ENCODE data around the gene KCNA1. TPM values are rescaled to one million over a fixed set of nuclear protein-coding genes. Genes with fewer than 3 reads are reported as not detected.

Gene KCNA1
- total and polyA plus RNA-seq, 9 donors: 0.01 to 0.25 (median 0.20) TPM; not detected in 4

DNA sequence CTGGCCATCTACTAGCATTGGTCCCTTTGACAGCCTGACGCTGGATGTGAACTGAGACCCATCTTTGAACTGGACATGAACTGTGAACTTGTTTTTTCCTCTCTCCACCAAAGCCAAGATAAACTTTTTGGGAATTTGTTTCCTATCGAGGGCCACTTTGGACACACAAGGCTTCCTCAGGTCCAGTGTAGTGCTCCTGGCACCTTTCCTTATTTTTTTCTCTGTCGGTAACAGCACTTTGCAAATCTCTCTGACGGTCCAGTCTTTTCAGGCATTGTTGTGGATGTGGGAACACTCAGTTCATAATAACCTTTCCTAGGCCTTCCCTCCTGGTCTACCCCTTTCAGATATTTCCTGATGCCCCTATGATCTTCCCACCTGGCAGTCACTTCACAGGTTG, 5.0 kb downstream of the KCNA1 start:
- H3K9me3 ChIP-seq: peaks cover 0 to 9% of the 10 kb centered on the region in 2 donors
- intact Hi-C loops (cut with DNase I): no loop called here
- no peak for TF ChIP-seq POLR2A (IDR thresholded peaks at IDR 0.05)
- TF ChIP-seq EP300 (IDR thresholded peaks at IDR 0.05): no peak
- no peak for TF ChIP-seq CTCF (IDR thresholded peaks at IDR 0.05)
- peaks cover 4% of the 10 kb centered on the region for H3K4me1 ChIP-seq (ENCODE audit: insufficient read depth)
- no peak for DNase-seq
- H3K36me3 ChIP-seq: no peaks in the 10 kb centered on the region
- H3K27ac ChIP-seq: no peak overlapping the region
- H3K27me3 ChIP-seq: no peaks in the 10 kb centered on the region
- 78 to 82% (median 79%) methylated on average over 4 of the region's 4 CpGs for WGBS, 3 donors
- H3K4me3 ChIP-seq: no peak overlapping the region

GRCh38 chr12:4915752-4916151, 6.0 kb downstream of the KCNA1 start:
- Histone ChIP-seq H3K9me3 (peaks cover 0 to 9% of the 10 kb centered on the region in 2 donors), H3K27me3 (no peaks in the 10 kb centered on the region), H3K4me1 (ENCODE audit: insufficient read depth) (no peaks in the 10 kb centered on the region), H3K36me3 (no peaks in the 10 kb centered on the region), H3K27ac (no peak overlapping the region), H3K4me3 (no peak overlapping the region)
- intact Hi-C loops (cut with DNase I): no loop called here
- no peak for TF ChIP-seq POLR2A (IDR thresholded peaks at IDR 0.05)
- no peak for TF ChIP-seq CTCF (IDR thresholded peaks at IDR 0.05)
- TF ChIP-seq EP300 (IDR thresholded peaks at IDR 0.05): no peak
- no peak for DNase-seq
- 76 to 88% (median 80%) methylated on average over 4 of the region's 4 CpGs for WGBS, 3 donors

DNA sequence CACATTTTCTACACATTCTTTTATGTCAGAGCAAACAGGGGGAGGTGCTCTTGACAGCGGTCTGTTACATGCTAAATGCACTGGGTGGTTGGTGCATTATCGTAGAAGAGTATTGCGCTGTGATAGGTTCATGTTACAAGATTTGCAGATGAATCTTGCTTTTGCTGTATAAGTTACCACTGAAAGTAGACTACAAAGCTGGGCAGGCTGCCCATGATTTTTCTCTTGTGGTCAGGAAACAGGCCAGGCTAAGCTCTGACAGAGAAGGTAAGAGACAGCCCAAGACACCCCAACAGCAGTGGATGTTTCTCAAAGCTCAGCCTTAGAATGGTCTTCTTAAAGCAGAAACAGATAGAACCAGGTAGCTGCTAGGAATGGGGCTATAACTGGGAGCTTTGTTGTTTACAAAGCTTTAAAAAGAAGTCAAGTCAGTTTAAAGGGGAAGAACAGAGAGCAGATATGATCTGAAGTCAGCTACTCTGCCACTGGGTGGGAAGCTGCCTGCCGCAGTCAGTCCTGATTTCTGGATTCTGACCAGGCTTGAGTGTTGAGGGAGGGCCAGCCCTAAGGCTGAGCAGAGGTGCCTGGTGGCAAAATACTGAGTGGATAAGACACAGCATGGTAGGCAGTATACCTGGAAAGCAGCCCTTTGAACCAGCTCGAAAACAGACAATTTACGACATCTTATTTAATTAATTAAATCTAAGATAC, 9.4 kb downstream of the KCNA1 start:
- H3K27ac ChIP-seq: no peak overlapping the region
- no peak for DNase-seq

DNA sequence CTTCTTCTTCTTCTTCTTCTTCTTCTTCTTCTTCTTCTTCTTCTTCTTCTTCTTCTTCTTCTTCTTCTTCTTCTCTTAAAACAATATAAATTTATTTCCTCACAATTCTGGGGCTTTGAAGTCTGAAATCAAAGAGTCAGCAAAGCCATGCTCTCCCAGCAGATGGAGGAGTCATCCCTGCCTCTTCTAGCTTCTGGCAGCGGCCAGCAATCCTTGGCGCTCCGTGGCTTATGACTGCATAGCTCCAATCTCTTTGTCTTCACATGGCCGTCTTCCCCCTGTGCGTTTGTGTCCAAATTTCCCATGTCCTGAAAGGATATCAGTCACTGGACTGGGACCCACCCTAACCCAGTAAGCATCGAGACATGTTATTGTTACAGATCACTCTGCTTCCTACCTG, 22.9 kb downstream of the KCNA1 start:
- intact Hi-C loops (cut with DNase I): no loop called here
- no peaks in the 10 kb centered on the region for H3K27me3 ChIP-seq
- 77 to 88% (median 78%) methylated on average over 6 of the region's 6 CpGs for WGBS, 3 donors
- H3K9me3 ChIP-seq: no peaks in the 10 kb centered on the region
- no peaks in the 10 kb centered on the region for H3K4me1 ChIP-seq (ENCODE audit: insufficient read depth)
- H3K27ac ChIP-seq: no peak overlapping the region
- TF ChIP-seq EP300 (IDR thresholded peaks at IDR 0.05) (no peak), POLR2A (IDR thresholded peaks at IDR 0.05) (no peak), CTCF (IDR thresholded peaks at IDR 0.05) (no peak)
- no peak overlapping the region for H3K4me3 ChIP-seq
- no peak for DNase-seq
- no peaks in the 10 kb centered on the region for H3K36me3 ChIP-seq

More for the DNA sequence above, 9.4 kb downstream of the KCNA1 start:
- TF ChIP-seq POLR2A (IDR thresholded peaks at IDR 0.05): no peak
- TF ChIP-seq CTCF (IDR thresholded peaks at IDR 0.05): no peak
- no peak for TF ChIP-seq EP300 (IDR thresholded peaks at IDR 0.05)
- H3K9me3 ChIP-seq: no peaks in the 10 kb centered on the region
- H3K27me3 ChIP-seq: no peaks in the 10 kb centered on the region
- H3K4me3 ChIP-seq: no peak overlapping the region
- H3K36me3 ChIP-seq: no peaks in the 10 kb centered on the region
- 60 to 69% (median 63%) methylated on average over 6 of the region's 6 CpGs for WGBS, 3 donors
- no peaks in the 10 kb centered on the region for H3K4me1 ChIP-seq (ENCODE audit: insufficient read depth)
- intact Hi-C loops (cut with DNase I): no loop called here

Data from ovary (tissue), 9 donors.